PC-3 (cell line): ENCODE data around the gene CLEC4E.

Experiments used
- EZH2 ChIP-seq: fragments of 300-600 bp; sonication (generic); IDR thresholded peaks from one replicate; pipeline ENCODE4 v1.6.1; 2017; ENCODE audit warnings: antibody characterized with exemption, mild to moderate bottlenecking, low read length; ENCODE audit not compliant: unreplicated experiment
- EZH2phosphoT487 ChIP-seq: fragments of 300-600 bp; sonication (generic); IDR thresholded peaks from 2 replicates; pipeline ENCODE4 v1.6.1; 2018; ENCODE audit warnings: mild to moderate bottlenecking, antibody characterized with exemption, low read length, borderline replicate concordance
- TF ChIP-seq, protein P1 (sequence below): fragments of 300-600 bp; sonication (generic); conservative IDR thresholded peaks from 2 replicates; pipeline ENCODE4 v1.5.1; 2017; ENCODE audit warnings: antibody characterized with exemption, low read depth, mild to moderate bottlenecking, low read length

DNA sequence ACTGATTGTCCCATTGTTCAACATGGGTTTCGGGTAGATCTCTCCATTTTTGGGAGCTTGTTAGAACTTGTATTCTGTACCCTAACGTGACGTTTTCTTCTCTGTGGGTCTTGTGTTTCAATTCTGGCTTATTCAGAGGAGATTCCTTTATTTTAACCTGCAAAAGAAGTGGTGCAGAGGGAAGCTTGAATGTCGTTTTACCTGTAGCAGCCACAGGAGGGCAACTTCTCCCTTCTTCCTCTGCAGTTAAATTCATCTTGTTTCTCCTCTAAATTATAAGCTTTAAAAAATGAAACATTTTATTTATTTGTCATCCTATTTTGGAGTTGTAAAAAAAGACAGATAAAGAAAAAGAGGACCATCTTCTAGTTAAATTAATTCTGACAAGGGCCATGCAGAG, 41.1 kb downstream of the CLEC4E start:
- TF ChIP-seq, protein P1, sequence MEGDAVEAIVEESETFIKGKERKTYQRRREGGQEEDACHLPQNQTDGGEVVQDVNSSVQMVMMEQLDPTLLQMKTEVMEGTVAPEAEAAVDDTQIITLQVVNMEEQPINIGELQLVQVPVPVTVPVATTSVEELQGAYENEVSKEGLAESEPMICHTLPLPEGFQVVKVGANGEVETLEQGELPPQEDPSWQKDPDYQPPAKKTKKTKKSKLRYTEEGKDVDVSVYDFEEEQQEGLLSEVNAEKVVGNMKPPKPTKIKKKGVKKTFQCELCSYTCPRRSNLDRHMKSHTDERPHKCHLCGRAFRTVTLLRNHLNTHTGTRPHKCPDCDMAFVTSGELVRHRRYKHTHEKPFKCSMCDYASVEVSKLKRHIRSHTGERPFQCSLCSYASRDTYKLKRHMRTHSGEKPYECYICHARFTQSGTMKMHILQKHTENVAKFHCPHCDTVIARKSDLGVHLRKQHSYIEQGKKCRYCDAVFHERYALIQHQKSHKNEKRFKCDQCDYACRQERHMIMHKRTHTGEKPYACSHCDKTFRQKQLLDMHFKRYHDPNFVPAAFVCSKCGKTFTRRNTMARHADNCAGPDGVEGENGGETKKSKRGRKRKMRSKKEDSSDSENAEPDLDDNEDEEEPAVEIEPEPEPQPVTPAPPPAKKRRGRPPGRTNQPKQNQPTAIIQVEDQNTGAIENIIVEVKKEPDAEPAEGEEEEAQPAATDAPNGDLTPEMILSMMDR = no peak
- TF ChIP-seq EZH2 (no peak), EZH2phosphoT487 (no peak)
